OCI-LY1 (cell line): ENCODE results near the gene IGF2BP3.

Source experiments
- CTCF ChIP-seq: fragments of 200-600 bp; sonication (generic), shearing (Covaris generic); IDR thresholded peaks from 2 replicates; pipeline ENCODE4 v1.5.1; 2017; ENCODE audit warnings: mild to moderate bottlenecking, antibody characterized with exemption, low read length, moderate library complexity, mixed read lengths
- EZH2 ChIP-seq: fragments of 200-600 bp; sonication (generic), shearing (Covaris generic); IDR thresholded peaks from 2 replicates; pipeline ENCODE4 v1.8.0; 2017; ENCODE audit warnings: borderline replicate concordance, mixed run types, mild to moderate bottlenecking, antibody characterized with exemption, low read length, moderate library complexity, mixed read lengths

DNA sequence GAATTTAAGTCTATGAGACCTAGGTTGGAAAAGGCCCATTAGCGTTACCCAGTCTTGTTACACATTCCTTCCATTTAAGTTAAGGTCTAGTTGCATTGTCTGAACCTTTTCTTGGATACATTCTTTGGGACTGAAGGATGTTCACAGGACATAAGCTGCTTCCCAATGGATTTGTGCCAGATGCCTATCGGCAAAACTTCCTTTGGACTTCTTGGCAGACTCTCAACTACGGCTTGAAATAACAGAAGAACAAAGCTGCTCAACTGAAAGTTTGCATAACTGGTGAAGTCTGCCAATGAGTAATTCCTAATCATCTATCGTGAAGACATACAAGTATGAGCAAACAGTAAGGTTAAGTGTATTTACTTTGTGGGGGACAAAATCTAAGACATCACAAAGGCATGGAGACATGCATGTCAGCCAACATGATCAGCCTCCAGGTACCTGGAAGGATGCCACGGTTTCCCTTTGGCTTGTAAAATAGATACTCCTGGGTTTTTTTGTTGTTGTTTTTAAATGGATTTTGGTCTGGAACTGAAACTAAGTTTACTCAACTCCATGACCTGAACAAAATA, 135.7 kb downstream of the IGF2BP3 start:
- TF ChIP-seq CTCF (no peak), EZH2 (no peak)
